ENCODE results near the gene CSMD2.
"Not testable (repeated sequence)": the region's sequence is repeated elsewhere in the genome, so short reads cannot be mapped to it uniquely, and the experiment has no call there.

DNA sequence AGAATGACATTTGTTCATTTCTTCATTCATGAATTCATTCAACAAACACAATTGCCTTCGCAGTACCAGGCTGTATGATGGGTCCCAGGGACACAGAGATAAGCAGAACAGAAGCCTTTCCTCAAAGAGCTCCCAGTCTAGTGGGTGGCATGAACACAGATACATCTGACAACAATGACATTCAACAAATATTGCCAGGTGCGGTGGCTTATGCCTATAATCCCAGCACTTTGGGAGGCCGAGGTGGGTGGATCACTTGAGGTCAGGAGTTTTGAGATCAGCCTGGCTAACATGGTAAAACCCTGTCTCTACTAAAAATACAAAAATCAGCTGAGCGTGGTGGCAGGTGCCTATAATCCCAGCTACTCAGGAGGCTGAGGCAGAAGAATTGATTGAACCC is 18.4 kb upstream of the CSMD2 start:
- not testable (repeated sequence) for TF ChIP-seq POLR2A (IDR thresholded peaks at IDR 0.05)
- TF ChIP-seq, protein P1, sequence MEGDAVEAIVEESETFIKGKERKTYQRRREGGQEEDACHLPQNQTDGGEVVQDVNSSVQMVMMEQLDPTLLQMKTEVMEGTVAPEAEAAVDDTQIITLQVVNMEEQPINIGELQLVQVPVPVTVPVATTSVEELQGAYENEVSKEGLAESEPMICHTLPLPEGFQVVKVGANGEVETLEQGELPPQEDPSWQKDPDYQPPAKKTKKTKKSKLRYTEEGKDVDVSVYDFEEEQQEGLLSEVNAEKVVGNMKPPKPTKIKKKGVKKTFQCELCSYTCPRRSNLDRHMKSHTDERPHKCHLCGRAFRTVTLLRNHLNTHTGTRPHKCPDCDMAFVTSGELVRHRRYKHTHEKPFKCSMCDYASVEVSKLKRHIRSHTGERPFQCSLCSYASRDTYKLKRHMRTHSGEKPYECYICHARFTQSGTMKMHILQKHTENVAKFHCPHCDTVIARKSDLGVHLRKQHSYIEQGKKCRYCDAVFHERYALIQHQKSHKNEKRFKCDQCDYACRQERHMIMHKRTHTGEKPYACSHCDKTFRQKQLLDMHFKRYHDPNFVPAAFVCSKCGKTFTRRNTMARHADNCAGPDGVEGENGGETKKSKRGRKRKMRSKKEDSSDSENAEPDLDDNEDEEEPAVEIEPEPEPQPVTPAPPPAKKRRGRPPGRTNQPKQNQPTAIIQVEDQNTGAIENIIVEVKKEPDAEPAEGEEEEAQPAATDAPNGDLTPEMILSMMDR (IDR thresholded peaks at IDR 0.05) = not testable (repeated sequence)
